Measurements from ENCODE around the gene SERPINA4. TPM values are rescaled to one million over a fixed set of nuclear protein-coding genes. Genes with fewer than 3 reads are reported as not detected.

Gene SERPINA4
- total RNA-seq, 8 experiments from 2014 or later: 0.09 to 0.28 (median 0.24) TPM; not detected in 5

- 20 to 100% (median 73%) methylated on average over 1 to 8 of the region's 16 CpGs; no CpG with 5 or more reads in 4 of the 10 experiments for WGBS, 10 experiments
- Histone ChIP-seq H3K4me1 (replicated peaks in 1 of 2) (no peaks in the 10 kb centered on the region), H3K27ac (no peak overlapping the region), H3K4me3 (no peak overlapping the region)
- in situ Hi-C loops (cut with MboI; ENCODE audit: low pct_unique_long_range_greater_than_20kb in 2 of 9, low sequenced_read_pairs in 9 of 9, unreplicated experiment in 9 of 9): no loop called here
- ATAC-seq (replicated peaks in 6 of 8): no peak
Observed at GRCh38 chr14:94562941-94563883, 2.0 kb downstream of the SERPINA4 start.

GRCh38 chr14:94564381-94564780, 3.1 kb downstream of the SERPINA4 start:
- H3K27ac ChIP-seq: no peak overlapping the region
- no peak for ATAC-seq (replicated peaks in 6 of 8)

GRCh38 chr14:94568186-94568585, 6.9 kb downstream of the SERPINA4 start:
- no peak overlapping the region for H3K27ac ChIP-seq
- ATAC-seq (replicated peaks in 6 of 8): no peak
- in situ Hi-C loops (cut with MboI; ENCODE audit: low pct_unique_long_range_greater_than_20kb in 2 of 9, low sequenced_read_pairs in 9 of 9, unreplicated experiment in 9 of 9): no loop called here
- WGBS, 10 experiments: 48 to 92% (median 81%) methylated on average over 2 to 9 of the region's 9 CpGs; no CpG with 5 or more reads in 5 of the 10 experiments
- H3K4me1 ChIP-seq (replicated peaks in 1 of 2): no peaks in the 10 kb centered on the region
- H3K4me3 ChIP-seq: no peak overlapping the region

More at GRCh38 chr14:94564381-94564780, 3.1 kb downstream of the SERPINA4 start:
- Histone ChIP-seq H3K4me3 (no peak overlapping the region), H3K4me1 (replicated peaks in 1 of 2) (no peaks in the 10 kb centered on the region)
- in situ Hi-C loops (cut with MboI; ENCODE audit: low pct_unique_long_range_greater_than_20kb in 2 of 9, low sequenced_read_pairs in 9 of 9, unreplicated experiment in 9 of 9): no loop called here

- H3K27ac ChIP-seq: no peak overlapping the region
- 40 to 100% (median 88%) methylated on average over 1 to 8 of the region's 20 CpGs; no CpG with 5 or more reads in 3 of the 10 experiments for WGBS, 10 experiments
- peaks cover 11 to 12% of the 10 kb centered on the region in 2 donors for H3K4me1 ChIP-seq (replicated peaks in 1 of 2)
- H3K4me3 ChIP-seq: no peak overlapping the region
- ATAC-seq (replicated peaks in 6 of 8): no peak
- in situ Hi-C loops (cut with MboI; ENCODE audit: low pct_unique_long_range_greater_than_20kb in 2 of 9, low sequenced_read_pairs in 9 of 9, unreplicated experiment in 9 of 9): no loop called here
Observed at GRCh38 chr14:94569381-94570001, 8.2 kb downstream of the SERPINA4 start.

GRCh38 chr14:94570002-94570400, 8.8 kb downstream of the SERPINA4 start:
- ATAC-seq (replicated peaks in 6 of 8): no peak
- WGBS, 10 experiments: 67% methylated on average over 2 of the region's 6 CpGs; no CpG with 5 or more reads in 9 of the 10 experiments
- Histone ChIP-seq H3K4me3 (no peak overlapping the region), H3K4me1 (replicated peaks in 1 of 2) (peaks cover 13% of the 10 kb centered on the region in 2 donors), H3K27ac (no peak overlapping the region)
- in situ Hi-C loops (cut with MboI; ENCODE audit: low pct_unique_long_range_greater_than_20kb in 2 of 9, low sequenced_read_pairs in 9 of 9, unreplicated experiment in 9 of 9): no loop called here

- no peak overlapping the region for H3K27ac ChIP-seq
- no peak for ATAC-seq (replicated peaks in 6 of 8)
- no peak overlapping the region for H3K4me3 ChIP-seq
- WGBS, 10 experiments: 64 to 100% methylated on average over 3 to 4 of the region's 9 CpGs; no CpG with 5 or more reads in 8 of the 10 experiments
- in situ Hi-C loops (cut with MboI; ENCODE audit: low pct_unique_long_range_greater_than_20kb in 2 of 9, low sequenced_read_pairs in 9 of 9, unreplicated experiment in 9 of 9): no loop called here
- peaks cover 13% of the 10 kb centered on the region in 2 donors for H3K4me1 ChIP-seq (replicated peaks in 1 of 2)
Observed at GRCh38 chr14:94570440-94570839, 9.2 kb downstream of the SERPINA4 start.

- WGBS, 10 experiments: 0 to 100% (median 100%) methylated on average over 1 to 3 of the region's 7 CpGs; no CpG with 5 or more reads in 3 of the 10 experiments
- H3K4me3 ChIP-seq: no peak overlapping the region
- H3K4me1 ChIP-seq (replicated peaks in 1 of 2): peaks cover 13% of the 10 kb centered on the region in 2 donors
- no peak for ATAC-seq (replicated peaks in 6 of 8)
- in situ Hi-C loops (cut with MboI; ENCODE audit: low pct_unique_long_range_greater_than_20kb in 2 of 9, low sequenced_read_pairs in 9 of 9, unreplicated experiment in 9 of 9): no loop called here
- H3K27ac ChIP-seq: no peak overlapping the region
Observed at GRCh38 chr14:94571395-94571794, 10.2 kb downstream of the SERPINA4 start.

GRCh38 chr14:94571950-94572349, 10.7 kb downstream of the SERPINA4 start:
- ATAC-seq (replicated peaks in 6 of 8): peak in 1 of 8 experiments; percentile 24
- in situ Hi-C loops (cut with MboI; ENCODE audit: low pct_unique_long_range_greater_than_20kb in 2 of 9, low sequenced_read_pairs in 9 of 9, unreplicated experiment in 9 of 9): no loop called here
- H3K4me3 ChIP-seq: no peak overlapping the region
- no peak overlapping the region for H3K27ac ChIP-seq
- H3K4me1 ChIP-seq (replicated peaks in 1 of 2): peaks cover 13% of the 10 kb centered on the region in 2 donors
- 20 to 88% (median 77%) methylated on average over 1 to 6 of the region's 6 CpGs; no CpG with 5 or more reads in 4 of the 10 experiments for WGBS, 10 experiments

GRCh38 chr14:94572637-94573303, 11.5 kb downstream of the SERPINA4 start:
- Histone ChIP-seq H3K4me3 (no peak overlapping the region), H3K4me1 (replicated peaks in 1 of 2) (peaks cover 13% of the 10 kb centered on the region in 2 donors), H3K27ac (no peak overlapping the region)
- in situ Hi-C loops (cut with MboI; ENCODE audit: low pct_unique_long_range_greater_than_20kb in 2 of 9, low sequenced_read_pairs in 9 of 9, unreplicated experiment in 9 of 9): no loop called here
- WGBS, 10 experiments: 33 to 100% (median 82%) methylated on average over 1 to 6 of the region's 7 CpGs; no CpG with 5 or more reads in 2 of the 10 experiments
- no peak for ATAC-seq (replicated peaks in 6 of 8)

GRCh38 chr14:94573475-94574277, 12.4 kb downstream of the SERPINA4 start:
- ATAC-seq (replicated peaks in 6 of 8): peak in 5 of 8 experiments; percentile 40 to 78 (median 60)
- WGBS, 10 experiments: 22 to 86% (median 50%) methylated on average over 1 to 5 of the region's 6 CpGs; no CpG with 5 or more reads in 1 of the 10 experiments
- H3K4me3 ChIP-seq: no peak overlapping the region
- H3K4me1 ChIP-seq (replicated peaks in 1 of 2): peaks cover 13% of the 10 kb centered on the region in 2 donors
- in situ Hi-C loops (cut with MboI; ENCODE audit: low pct_unique_long_range_greater_than_20kb in 2 of 9, low sequenced_read_pairs in 9 of 9, unreplicated experiment in 9 of 9): no loop called here
- no peak overlapping the region for H3K27ac ChIP-seq

GRCh38 chr14:94574336-94574735, 13.1 kb downstream of the SERPINA4 start:
- Histone ChIP-seq H3K4me3 (no peak overlapping the region), H3K27ac (no peak overlapping the region), H3K4me1 (replicated peaks in 1 of 2) (peaks cover 13% of the 10 kb centered on the region in 2 donors)
- WGBS, 10 experiments: 55 to 100% (median 81%) methylated on average over 1 to 3 of the region's 3 CpGs; no CpG with 5 or more reads in 6 of the 10 experiments
- no peak for ATAC-seq (replicated peaks in 6 of 8)
- in situ Hi-C loops (cut with MboI; ENCODE audit: low pct_unique_long_range_greater_than_20kb in 2 of 9, low sequenced_read_pairs in 9 of 9, unreplicated experiment in 9 of 9): no loop called here

Measured in motor neuron (in vitro differentiated cells).